ENCODE results near the gene ZG16.
"Not testable (repeated sequence)": the region's sequence is repeated elsewhere in the genome, so short reads cannot be mapped to it uniquely, and the experiment has no call there.

Gene ZG16

GRCh38 chr16:29777576-29778350 lies at the start of gene ZG16:
ZG16 (plus strand) TSS chr16:29778256; CDS start chr16:29779267, 1,011 bp downstream.
- no peak for DNase-seq

GRCh38 chr16:29729116-29729521 lies 48.9 kb upstream of the ZG16 start:
- DNase-seq = no peak

- no peak for DNase-seq
These were observed 47.4 kb upstream of the ZG16 start for GRCh38 chr16:29730649-29731048.

- peak; percentile 85 for DNase-seq
These were observed 46.1 kb upstream of the ZG16 start for GRCh38 chr16:29731768-29732601.

- DNase-seq = no peak
These were observed 43.3 kb upstream of the ZG16 start for GRCh38 chr16:29734786-29735185.

GRCh38 chr16:29736112-29736511 lies 41.9 kb upstream of the ZG16 start:
- DNase-seq = no peak

- DNase-seq = no peak
These were observed 41.3 kb upstream of the ZG16 start for GRCh38 chr16:29736764-29737163.

- DNase-seq = no peak
These were observed 40.3 kb upstream of the ZG16 start for GRCh38 chr16:29737713-29738112.

GRCh38 chr16:29738514-29738913 lies 39.5 kb upstream of the ZG16 start:
- no peak for DNase-seq

- not testable (repeated sequence) for DNase-seq
These were observed 38.0 kb upstream of the ZG16 start for GRCh38 chr16:29739927-29740629.

- DNase-seq = not testable (repeated sequence)
These were observed 37.4 kb upstream of the ZG16 start for GRCh38 chr16:29740630-29741015.

- no peak for DNase-seq
These were observed 35.3 kb upstream of the ZG16 start for GRCh38 chr16:29742683-29743275.

GRCh38 chr16:29743475-29743826 lies 34.6 kb upstream of the ZG16 start:
- DNase-seq = no peak

- peak; percentile 81 for DNase-seq
These were observed 34.1 kb upstream of the ZG16 start for GRCh38 chr16:29743827-29744531.

- peak; percentile 78 for DNase-seq
These were observed 33.4 kb upstream of the ZG16 start for GRCh38 chr16:29744541-29745101.

GRCh38 chr16:29745121-29745852 lies 32.8 kb upstream of the ZG16 start:
- DNase-seq = peak; percentile 85

GRCh38 chr16:29745853-29746345 lies 32.2 kb upstream of the ZG16 start, which contains the start of gene C16orf54:
C16orf54 (minus strand) TSS chr16:29745990; CDS start chr16:29744951, 1,039 bp downstream.
- DNase-seq = peak; percentile 90

GRCh38 chr16:29746518-29746917 lies 31.5 kb upstream of the ZG16 start:
- DNase-seq = not testable (repeated sequence)

- DNase-seq = no peak
These were observed 29.9 kb upstream of the ZG16 start for GRCh38 chr16:29747947-29748759.

GRCh38 chr16:29748760-29749149 lies 29.3 kb upstream of the ZG16 start:
- DNase-seq = not testable (repeated sequence)
